ENCODE data around the gene KCNH4. TPM values are rescaled to one million over a fixed set of nuclear protein-coding genes. Genes with fewer than 3 reads are reported as not detected.

Gene KCNH4
- total RNA-seq, 2 experiments from 2014 or later = not detected

- Histone ChIP-seq H3K27ac (ENCODE audit: low read depth, low read length, poor library complexity, severe bottlenecking) (no peak overlapping the region), H2AFZ (ENCODE audit: low read length) (no peak overlapping the region), H4K20me1 (ENCODE audit: insufficient read depth, low read length) (0 out of 2 replicates have a peak, but pooled peaks cover 5% of the 10 kb centered on the region), H3K9me2 (ENCODE audit: insufficient read depth, low read length) (no peaks in the 10 kb centered on the region), H3K9me3 (ENCODE audit: low read length) (no peaks in the 10 kb centered on the region), H3K36me3 (ENCODE audit: insufficient read depth, low read length) (peaks cover 71% of the 10 kb centered on the region), H3K79me2 (ENCODE audit: insufficient read depth, low read depth, low read length) (peaks cover 38% of the 10 kb centered on the region), H3K4me2 (ENCODE audit: low read length) (no peak overlapping the region), H3K4me1 (ENCODE audit: insufficient read depth, low read length, poor library complexity, severe bottlenecking) (peaks cover 49% of the 10 kb centered on the region), H3K4me3 (ENCODE audit: low read depth, low read length, poor library complexity, severe bottlenecking) (no peak overlapping the region)
- TF ChIP-seq, protein P1, sequence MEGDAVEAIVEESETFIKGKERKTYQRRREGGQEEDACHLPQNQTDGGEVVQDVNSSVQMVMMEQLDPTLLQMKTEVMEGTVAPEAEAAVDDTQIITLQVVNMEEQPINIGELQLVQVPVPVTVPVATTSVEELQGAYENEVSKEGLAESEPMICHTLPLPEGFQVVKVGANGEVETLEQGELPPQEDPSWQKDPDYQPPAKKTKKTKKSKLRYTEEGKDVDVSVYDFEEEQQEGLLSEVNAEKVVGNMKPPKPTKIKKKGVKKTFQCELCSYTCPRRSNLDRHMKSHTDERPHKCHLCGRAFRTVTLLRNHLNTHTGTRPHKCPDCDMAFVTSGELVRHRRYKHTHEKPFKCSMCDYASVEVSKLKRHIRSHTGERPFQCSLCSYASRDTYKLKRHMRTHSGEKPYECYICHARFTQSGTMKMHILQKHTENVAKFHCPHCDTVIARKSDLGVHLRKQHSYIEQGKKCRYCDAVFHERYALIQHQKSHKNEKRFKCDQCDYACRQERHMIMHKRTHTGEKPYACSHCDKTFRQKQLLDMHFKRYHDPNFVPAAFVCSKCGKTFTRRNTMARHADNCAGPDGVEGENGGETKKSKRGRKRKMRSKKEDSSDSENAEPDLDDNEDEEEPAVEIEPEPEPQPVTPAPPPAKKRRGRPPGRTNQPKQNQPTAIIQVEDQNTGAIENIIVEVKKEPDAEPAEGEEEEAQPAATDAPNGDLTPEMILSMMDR (conservative IDR thresholded peaks at IDR 0.05; ENCODE audit: low read length) = peak; percentile 60
- no peak for TF ChIP-seq EZH2phosphoT487 (IDR thresholded peaks at IDR 0.05; ENCODE audit: borderline replicate concordance, low read depth, low read length)
- DNase-seq (ENCODE audit: low spot score) = no peak
- POLR2A ChIA-PET = interaction anchor here (1.6 kb wide), 1 partner anchor 10 kb away, joined by 12 read pairs; the partner anchor contains the start of gene KAT2A
- intact Hi-C loops (cut with micrococcal nuclease; ENCODE audit: unreplicated experiment) = loop anchor here (5.0 kb wide), 2 partner anchors 52 to 407 kb away; partner anchors contain the start of genes KCNH4 and NAGLU
- no TSS peak for BruUV-seq (replicated peaks)
- CTCF ChIA-PET (ENCODE audit: unreplicated experiment) = interaction anchor here (1.1 to 2.3 kb wide), 2 partner anchors 10 to 266 kb away, joined by 3 to 12 read pairs; partner anchors contain the start of gene KAT2A
Observed at GRCh38 chr17:42130310-42130936, 50.5 kb downstream of the KCNH4 start.

- Histone ChIP-seq H3K4me3 (ENCODE audit: low read depth, low read length, poor library complexity, severe bottlenecking) (no peak overlapping the region), H3K9me3 (ENCODE audit: low read length) (no peaks in the 10 kb centered on the region), H3K4me2 (ENCODE audit: low read length) (no peak overlapping the region), H3K4me1 (ENCODE audit: insufficient read depth, low read length, poor library complexity, severe bottlenecking) (peaks cover 38% of the 10 kb centered on the region), H4K20me1 (ENCODE audit: insufficient read depth, low read length) (0 out of 2 replicates have a peak, but pooled peaks cover 5% of the 10 kb centered on the region), H3K79me2 (ENCODE audit: insufficient read depth, low read depth, low read length) (peaks cover 26% of the 10 kb centered on the region), H3K36me3 (ENCODE audit: insufficient read depth, low read length) (peaks cover 71% of the 10 kb centered on the region), H3K9me2 (ENCODE audit: insufficient read depth, low read length) (no peaks in the 10 kb centered on the region), H2AFZ (ENCODE audit: low read length) (no peak overlapping the region), H3K27ac (ENCODE audit: low read depth, low read length, poor library complexity, severe bottlenecking) (no peak overlapping the region)
- DNase-seq (ENCODE audit: low spot score) = no peak
- intact Hi-C loops (cut with micrococcal nuclease; ENCODE audit: unreplicated experiment) = no loop called here
- CTCF ChIA-PET (ENCODE audit: unreplicated experiment) = interaction anchor here (0.6 kb wide), 1 partner anchor 8 kb away, joined by 5 read pairs; the partner anchor contains the start of gene KAT2A
- TF ChIP-seq EZH2phosphoT487 (IDR thresholded peaks at IDR 0.05; ENCODE audit: borderline replicate concordance, low read depth, low read length) = no peak
- TF ChIP-seq, protein P1 (conservative IDR thresholded peaks at IDR 0.05; ENCODE audit: low read length) = no peak
- BruUV-seq (replicated peaks) = no TSS peak
- POLR2A ChIA-PET = interaction anchor here (0.6 to 1.6 kb wide), 2 partner anchors 9 to 36 kb away, joined by 3 to 12 read pairs; partner anchors contain the start of gene KAT2A
Observed at GRCh38 chr17:42129109-42129837, 51.7 kb downstream of the KCNH4 start.

Data from OCI-LY7 (cell line).